Parathyroid adenoma (tissue), 2 donors: ENCODE data around the gene C2orf92.
A peak's percentile ranks its signal among the peaks of the same experiment; 100 is the strongest.

Experiments used
- H2AFZ ChIP-seq: fragments of 300-600 bp; sonication (generic); one replicate; pipeline ENCODE4 v1.7.0; 2017; ENCODE audit warnings: antibody characterized with exemption, mild to moderate bottlenecking
- H3K27ac ChIP-seq: fragments of 300-600 bp; sonication (generic); one replicate; pipeline ENCODE4 v1.7.0; 2017
- H3K27me3 ChIP-seq: fragments of 300-600 bp; sonication (generic); one replicate; pipeline ENCODE4 v1.7.0; 2017; ENCODE audit warnings: low read length; ENCODE audit not compliant: control insufficient read depth, insufficient read depth
- H3K36me3 ChIP-seq: fragments of 300-600 bp; sonication (generic); one replicate; pipeline ENCODE4 v1.7.0; 2017; ENCODE audit warnings: low read length; ENCODE audit not compliant: control insufficient read depth, insufficient read depth
- H3K4me1 ChIP-seq: fragments of 300-600 bp; sonication (generic); one replicate; pipeline ENCODE4 v1.7.0; 2017; ENCODE audit warnings: control low read depth
- H3K4me2 ChIP-seq: fragments of 300-600 bp; sonication (generic); one replicate; pipeline ENCODE4 v1.7.0; 2017; ENCODE audit warnings: low read length
- H3K4me3 ChIP-seq: fragments of 300-600 bp; sonication (generic); one replicate; pipeline ENCODE4 v1.7.0; 2017; ENCODE audit warnings: low read depth, low read length
- H3K79me2 ChIP-seq: fragments of 300-600 bp; sonication (generic); one replicate; pipeline ENCODE4 v1.7.0; 2017; ENCODE audit warnings: control low read depth
- H3K9ac ChIP-seq: fragments of 300-600 bp; sonication (generic); one replicate; pipeline ENCODE4 v1.7.0; 2017; ENCODE audit warnings: mild to moderate bottlenecking
- H3K9me3 ChIP-seq: fragments of 300-600 bp; sonication (generic); one replicate; pipeline ENCODE4 v1.7.0; 2017; ENCODE audit warnings: low read length; ENCODE audit not compliant: control insufficient read depth
- TF ChIP-seq, protein P1 (sequence below): fragments of 300-600 bp; sonication (generic); IDR thresholded peaks from one replicate; pipeline ENCODE4 v1.7.0; 2017; ENCODE audit warnings: antibody characterized with exemption, mild to moderate bottlenecking
- donor health status: primary hyperparathyroidism.

C2orf92 gene

DNA sequence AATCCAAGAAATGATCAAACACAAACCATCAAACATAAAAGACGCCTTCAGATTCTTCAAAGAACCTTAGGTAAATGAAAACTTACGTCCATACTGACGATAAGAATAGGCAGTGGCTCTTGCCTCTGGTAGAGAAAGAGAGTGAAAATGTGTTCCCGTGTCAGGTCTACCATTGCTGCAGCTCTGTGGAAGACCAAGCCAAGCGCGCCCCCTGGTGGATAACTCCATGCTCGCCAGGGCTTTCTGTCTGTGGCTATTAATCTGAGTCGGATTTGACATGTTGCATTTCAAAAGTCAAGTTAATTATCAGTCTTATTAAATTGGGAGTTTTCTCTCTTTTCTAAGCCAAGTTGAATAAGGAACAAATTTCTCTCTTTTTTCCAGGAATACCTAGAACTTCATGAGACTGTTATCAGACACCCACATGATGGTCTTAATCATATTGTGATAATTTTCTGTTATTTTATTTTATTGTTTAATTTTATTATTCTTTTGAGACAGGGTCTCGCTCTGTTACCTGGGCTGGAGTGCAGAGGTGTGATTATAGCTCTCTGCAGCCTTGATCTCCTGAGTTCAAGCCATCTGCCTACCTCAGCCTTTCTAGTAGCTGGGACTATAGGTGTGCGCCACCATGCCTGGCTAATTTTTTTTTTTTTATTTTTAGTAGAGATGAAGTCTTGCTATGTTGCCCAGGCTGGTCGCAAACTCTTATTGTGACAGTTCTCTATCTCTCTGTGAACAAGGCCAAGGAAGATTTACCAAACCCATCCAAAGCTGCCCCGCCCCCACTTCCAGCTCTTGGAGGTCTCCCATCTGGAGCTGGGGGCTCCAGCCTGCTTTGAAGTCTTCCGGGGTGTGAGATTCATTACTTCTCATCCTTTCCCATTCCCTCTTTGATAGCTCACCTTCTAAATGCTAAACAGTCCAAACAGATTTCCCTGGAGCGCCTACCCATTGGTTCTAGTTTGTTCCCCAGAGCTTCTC lies 28.0 kb downstream of the C2orf92 start:
- H3K9ac ChIP-seq = no peak overlapping the region

DNA sequence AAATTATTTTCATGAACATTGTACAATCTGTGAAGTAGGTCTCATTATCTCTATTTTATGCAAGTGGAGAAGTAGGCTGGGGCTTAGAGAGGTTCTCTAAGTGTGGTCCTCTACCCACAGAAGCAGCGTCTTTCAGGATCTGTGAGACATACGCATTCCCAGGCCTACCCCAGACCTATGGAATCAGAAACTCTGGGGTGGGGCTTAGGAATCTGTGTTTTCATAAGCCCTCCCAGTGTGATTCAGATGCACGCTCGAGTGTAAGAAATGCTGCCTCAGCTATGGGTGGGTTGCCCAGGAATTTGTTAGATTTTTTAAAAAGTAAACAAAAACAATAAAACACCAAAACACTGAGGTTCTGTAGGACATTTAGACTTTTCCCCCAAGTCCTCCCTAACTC lies 29.0 kb downstream of the C2orf92 start:
- no peaks in the 10 kb centered on the region for H3K36me3 ChIP-seq
- no peak overlapping the region for H2AFZ ChIP-seq
- H3K27me3 ChIP-seq = no peaks in the 10 kb centered on the region
- TF ChIP-seq, protein P1, sequence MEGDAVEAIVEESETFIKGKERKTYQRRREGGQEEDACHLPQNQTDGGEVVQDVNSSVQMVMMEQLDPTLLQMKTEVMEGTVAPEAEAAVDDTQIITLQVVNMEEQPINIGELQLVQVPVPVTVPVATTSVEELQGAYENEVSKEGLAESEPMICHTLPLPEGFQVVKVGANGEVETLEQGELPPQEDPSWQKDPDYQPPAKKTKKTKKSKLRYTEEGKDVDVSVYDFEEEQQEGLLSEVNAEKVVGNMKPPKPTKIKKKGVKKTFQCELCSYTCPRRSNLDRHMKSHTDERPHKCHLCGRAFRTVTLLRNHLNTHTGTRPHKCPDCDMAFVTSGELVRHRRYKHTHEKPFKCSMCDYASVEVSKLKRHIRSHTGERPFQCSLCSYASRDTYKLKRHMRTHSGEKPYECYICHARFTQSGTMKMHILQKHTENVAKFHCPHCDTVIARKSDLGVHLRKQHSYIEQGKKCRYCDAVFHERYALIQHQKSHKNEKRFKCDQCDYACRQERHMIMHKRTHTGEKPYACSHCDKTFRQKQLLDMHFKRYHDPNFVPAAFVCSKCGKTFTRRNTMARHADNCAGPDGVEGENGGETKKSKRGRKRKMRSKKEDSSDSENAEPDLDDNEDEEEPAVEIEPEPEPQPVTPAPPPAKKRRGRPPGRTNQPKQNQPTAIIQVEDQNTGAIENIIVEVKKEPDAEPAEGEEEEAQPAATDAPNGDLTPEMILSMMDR = no peak
- no peaks in the 10 kb centered on the region for H3K4me1 ChIP-seq
- no peaks in the 10 kb centered on the region for H3K9me3 ChIP-seq
- no peak overlapping the region for H3K4me2 ChIP-seq
- H3K9ac ChIP-seq = no peak overlapping the region
- H3K79me2 ChIP-seq = no peaks in the 10 kb centered on the region
- no peak overlapping the region for H3K4me3 ChIP-seq
- H3K27ac ChIP-seq = no peak overlapping the region

More for the DNA sequence above, 28.0 kb downstream of the C2orf92 start:
- TF ChIP-seq, protein P1 = peak; percentile 95
- no peak overlapping the region for H3K27ac ChIP-seq
- H3K4me1 ChIP-seq = no peaks in the 10 kb centered on the region
- H2AFZ ChIP-seq = peak overlapping the region; percentile 70
- no peaks in the 10 kb centered on the region for H3K9me3 ChIP-seq
- H3K27me3 ChIP-seq = no peaks in the 10 kb centered on the region
- H3K4me3 ChIP-seq = peak overlapping the region; percentile 36
- H3K79me2 ChIP-seq = no peaks in the 10 kb centered on the region
- H3K4me2 ChIP-seq = peak overlapping the region; percentile 60
- H3K36me3 ChIP-seq = no peaks in the 10 kb centered on the region

DNA sequence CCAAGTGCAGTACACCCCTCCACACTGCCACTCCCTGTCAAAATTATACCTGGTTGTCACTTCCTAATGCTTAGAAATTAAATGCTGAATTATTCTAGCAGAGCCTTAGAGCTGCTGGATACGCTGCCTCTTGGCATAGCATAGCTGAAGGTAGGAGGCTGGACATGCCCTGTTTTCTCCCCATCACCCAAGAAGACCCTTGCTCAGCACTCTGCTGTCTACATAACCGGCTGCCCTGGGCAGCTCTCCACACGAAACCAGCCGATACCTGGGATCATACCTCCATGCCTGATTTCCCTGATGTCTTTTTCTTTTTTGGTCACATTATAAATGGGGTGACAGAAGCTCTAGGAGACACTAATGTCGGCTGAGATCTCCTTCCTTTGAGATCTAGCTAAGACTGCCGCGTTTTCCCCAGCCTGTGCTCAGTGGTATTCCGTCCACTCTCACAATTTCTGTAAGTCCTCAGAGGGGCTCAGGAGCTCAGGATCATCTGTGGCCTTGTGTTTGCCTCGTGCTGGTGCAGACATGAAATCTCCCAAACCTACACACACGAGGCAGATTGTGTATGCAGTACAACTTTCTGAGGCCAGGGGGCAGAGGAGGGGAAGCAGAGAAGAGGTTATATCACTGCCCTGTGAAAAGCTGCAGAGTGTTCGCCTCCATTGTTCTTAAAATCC lies 30.4 kb downstream of the C2orf92 start:
- no peaks in the 10 kb centered on the region for H3K79me2 ChIP-seq
- H3K9ac ChIP-seq = no peak overlapping the region
- H3K9me3 ChIP-seq = no peaks in the 10 kb centered on the region
- no peaks in the 10 kb centered on the region for H3K36me3 ChIP-seq
- no peaks in the 10 kb centered on the region for H3K4me1 ChIP-seq
- H3K4me3 ChIP-seq = no peak overlapping the region
- H3K27ac ChIP-seq = no peak overlapping the region
- H3K27me3 ChIP-seq = no peaks in the 10 kb centered on the region
- no peak overlapping the region for H3K4me2 ChIP-seq
- H2AFZ ChIP-seq = peak overlapping the region; percentile 59
- TF ChIP-seq, protein P1 = peak; percentile 66

DNA sequence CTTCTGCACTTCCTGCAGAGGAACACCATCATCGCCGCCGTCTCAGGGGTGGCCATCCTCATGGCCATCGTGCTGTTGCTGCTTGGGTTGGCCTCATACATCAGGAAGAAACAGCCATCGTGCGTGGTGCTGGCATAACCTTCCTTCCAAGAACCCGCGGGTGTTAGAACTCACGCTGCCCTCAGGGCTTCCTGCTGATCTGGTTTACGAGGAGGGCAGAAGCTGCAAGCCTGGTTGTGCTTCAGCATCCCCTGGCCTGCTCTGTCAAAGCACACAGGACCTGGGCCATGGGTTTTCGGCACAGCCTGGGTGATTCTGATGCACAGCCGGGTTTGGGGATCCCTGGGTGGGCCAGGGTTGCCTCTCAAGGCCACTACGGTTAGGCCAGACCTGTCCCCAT lies 31.7 kb downstream of the C2orf92 start:
- Histone ChIP-seq H3K4me3 (no peak overlapping the region), H3K4me2 (no peak overlapping the region), H3K36me3 (no peaks in the 10 kb centered on the region), H2AFZ (no peak overlapping the region), H3K27me3 (no peaks in the 10 kb centered on the region), H3K79me2 (no peaks in the 10 kb centered on the region), H3K4me1 (no peaks in the 10 kb centered on the region), H3K27ac (no peak overlapping the region), H3K9ac (no peak overlapping the region), H3K9me3 (no peaks in the 10 kb centered on the region)
- TF ChIP-seq, protein P1 = no peak
